Activated CD8-positive, alpha-beta memory T cell treated with anti-CD3 and anti-CD28 coated beads, Interleukin-2, amount 50 U/mL, for 1 hour (primary cell): Measurements from ENCODE around the gene BMP8B.
"Not testable (repeated sequence)": the region's sequence is repeated elsewhere in the genome, so short reads cannot be mapped to it uniquely, and the experiment has no call there.

Source experiments
- DNase-seq: peaks from one replicate; pipeline ENCODE4 v3.0.0-alpha.2; 2020; ENCODE audit errors: extremely low read depth

BMP8B gene, protein sequence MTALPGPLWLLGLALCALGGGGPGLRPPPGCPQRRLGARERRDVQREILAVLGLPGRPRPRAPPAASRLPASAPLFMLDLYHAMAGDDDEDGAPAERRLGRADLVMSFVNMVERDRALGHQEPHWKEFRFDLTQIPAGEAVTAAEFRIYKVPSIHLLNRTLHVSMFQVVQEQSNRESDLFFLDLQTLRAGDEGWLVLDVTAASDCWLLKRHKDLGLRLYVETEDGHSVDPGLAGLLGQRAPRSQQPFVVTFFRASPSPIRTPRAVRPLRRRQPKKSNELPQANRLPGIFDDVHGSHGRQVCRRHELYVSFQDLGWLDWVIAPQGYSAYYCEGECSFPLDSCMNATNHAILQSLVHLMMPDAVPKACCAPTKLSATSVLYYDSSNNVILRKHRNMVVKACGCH

DNA sequence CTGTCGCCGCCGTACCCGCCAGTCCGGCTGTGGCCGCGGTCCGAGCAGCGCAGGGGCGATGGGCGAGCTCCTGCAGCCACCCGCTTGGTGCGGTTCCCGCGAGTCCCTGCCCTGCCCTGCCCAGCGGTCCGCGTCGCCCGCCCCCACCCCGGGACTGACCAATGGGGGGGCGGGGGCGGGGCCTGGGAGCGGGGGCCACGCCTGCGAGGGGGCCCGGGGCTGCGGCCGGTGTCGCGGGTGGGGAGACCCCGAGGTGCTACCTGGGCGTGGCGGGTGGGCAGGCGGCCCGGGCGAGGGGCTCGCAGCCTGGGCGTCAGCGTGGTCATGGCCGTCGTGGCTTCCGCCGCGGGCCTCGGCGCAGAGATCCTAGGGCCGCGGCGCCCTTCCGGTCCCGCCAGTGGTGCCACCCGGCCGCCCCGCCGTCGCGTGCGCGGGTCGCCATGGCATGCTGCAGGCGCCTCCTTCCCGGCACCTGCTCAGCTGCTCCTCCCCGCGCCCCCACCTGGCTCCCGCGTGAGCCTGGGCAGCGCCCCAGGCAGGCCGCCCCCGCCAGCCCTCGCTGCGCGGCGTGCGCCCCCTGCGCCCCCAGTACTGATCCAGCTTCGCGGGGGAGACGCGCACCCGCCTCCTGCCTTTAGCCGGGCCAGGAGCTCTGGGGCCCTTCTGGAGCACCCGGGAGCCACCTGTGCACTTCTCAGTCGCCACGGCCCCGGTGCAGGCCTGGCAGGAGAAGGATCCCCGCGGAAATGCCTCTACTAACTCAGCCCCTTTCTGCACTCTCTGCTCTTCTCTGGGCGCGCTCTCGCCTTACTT, at the start of gene BMP8B:
TSS of gene BMP8B (minus strand) at position 108 of the 813 bp plus-strand sequence. CDS start 380 bp downstream, outside the sequence.
- no peak for DNase-seq

DNA sequence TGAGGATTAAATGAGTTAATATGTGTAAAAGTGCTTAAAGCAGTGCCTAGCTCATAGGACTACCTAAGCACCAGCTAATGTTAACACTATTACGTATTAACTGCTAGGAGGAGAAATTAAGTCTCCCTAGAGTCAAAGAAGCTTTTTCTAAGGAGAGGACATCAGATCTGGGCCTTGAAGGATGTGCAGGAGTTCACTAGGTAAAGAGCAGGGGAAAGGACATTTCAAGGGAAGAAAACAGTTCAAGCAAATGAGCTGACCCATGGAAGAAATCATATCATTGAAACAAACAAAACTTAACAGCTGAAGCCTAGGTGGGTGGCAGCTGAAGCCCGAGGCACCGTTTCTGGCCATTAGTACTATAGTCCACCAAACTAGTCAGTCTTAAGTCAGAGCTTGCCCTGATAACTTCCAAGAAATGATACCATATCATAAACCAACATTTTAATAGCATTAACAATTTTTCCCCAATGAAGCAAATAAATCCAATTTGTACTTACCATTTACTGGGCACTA, 48.0 kb upstream of the BMP8B start:
- DNase-seq = no peak

DNA sequence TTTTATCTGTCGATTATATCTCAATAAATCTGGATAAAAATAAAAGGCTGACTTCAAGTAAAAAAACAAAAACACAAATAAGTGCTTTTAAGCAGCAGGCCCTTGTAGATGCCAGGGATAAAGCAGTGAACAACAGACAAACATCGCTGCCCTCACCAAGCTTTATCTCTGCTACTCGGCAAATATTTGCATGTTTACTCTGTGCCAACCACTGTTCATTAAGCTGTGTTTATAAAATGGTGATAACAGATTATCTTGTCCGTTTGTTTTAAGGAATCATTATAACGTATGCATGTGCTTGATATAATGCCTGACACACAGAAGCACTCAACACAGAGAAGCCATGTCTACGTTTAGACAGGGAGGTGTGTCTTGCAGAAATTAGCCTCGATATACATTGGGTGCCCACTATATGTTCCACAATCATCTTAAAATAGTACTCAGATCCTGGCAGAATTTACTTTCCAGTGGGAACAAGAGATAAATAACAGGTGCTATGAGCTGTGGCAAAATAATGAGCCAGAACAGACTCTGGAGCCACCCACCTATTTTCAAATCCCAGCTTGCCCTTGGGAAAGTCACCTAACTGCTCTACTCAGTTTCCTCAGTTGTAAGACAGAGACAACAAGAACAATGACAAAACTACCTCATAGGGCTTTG, 47.4 kb upstream of the BMP8B start:
- DNase-seq = no peak

DNA sequence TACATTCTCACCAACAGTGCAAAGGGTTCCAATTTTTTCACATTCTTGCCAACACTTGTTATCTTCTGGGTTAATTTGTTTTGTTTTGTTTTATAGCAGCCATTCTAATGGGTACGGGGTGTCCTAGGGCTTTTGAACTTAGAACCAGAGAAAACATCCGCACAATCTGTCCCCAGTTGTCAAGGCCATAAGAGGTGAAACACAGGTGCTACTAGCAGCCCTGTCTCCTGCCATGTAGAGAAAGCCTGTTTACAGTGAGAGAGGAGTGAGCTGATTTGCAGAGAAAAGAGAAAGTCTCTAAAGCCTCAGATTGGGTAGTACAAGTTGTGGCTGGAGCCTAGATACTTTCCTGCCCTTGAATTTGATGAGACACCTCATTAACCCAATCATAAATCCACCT, 46.4 kb upstream of the BMP8B start:
- DNase-seq = no peak

DNA sequence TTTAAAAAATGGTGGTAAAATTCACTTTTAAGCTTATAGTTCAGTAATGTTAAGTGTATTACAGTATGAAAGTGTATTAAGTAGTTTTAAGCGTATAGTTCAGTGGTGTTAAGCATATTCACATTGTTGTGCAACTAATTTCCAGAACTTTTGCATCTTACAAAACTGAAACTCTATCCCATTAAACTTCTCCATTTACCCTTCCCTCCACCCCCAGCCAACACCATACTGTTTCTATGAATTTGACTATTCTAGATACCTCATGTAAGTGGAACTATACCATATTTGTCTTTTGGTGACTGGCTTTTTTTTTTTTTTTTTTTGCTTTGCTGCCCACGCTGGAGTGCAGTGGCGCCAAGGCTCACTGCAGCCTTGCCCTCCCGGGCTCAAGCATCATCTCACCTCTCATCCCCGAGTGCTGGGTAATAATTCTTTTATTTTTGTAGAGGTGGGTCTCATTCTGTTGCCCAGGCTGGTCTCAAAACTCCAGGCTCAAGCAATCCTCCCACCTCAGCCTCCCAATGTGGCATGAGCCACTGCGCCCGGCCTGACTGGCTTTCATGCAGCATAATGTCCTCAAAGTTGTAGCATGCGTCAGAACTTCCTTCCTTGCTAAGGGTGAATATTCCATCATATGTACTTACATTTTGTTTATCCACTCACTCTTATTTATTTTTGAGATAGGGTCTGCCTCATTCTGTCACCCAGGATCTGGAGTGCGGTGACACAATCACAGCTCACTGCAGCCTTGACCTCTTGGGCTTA, 45.1 kb upstream of the BMP8B start:
- no peak for DNase-seq

DNA sequence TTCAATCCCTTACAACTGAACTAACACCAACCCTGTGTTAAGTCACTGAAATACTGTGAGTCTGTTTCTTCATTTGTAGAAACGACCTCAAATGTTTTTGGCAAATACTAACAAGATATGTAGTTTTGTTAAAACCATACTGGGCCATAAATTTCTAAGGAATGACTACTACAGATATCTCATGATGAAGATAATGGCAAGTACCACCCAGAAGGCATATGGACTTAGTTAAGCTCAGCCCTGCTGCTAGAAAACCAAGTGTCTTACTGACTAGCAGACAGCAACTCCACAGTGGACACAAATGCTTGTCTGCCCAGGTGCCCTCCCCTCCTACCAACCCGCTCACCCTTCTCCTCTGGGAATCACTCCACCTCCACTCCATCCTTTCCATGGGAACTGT, 44.5 kb upstream of the BMP8B start:
- no peak for DNase-seq

DNA sequence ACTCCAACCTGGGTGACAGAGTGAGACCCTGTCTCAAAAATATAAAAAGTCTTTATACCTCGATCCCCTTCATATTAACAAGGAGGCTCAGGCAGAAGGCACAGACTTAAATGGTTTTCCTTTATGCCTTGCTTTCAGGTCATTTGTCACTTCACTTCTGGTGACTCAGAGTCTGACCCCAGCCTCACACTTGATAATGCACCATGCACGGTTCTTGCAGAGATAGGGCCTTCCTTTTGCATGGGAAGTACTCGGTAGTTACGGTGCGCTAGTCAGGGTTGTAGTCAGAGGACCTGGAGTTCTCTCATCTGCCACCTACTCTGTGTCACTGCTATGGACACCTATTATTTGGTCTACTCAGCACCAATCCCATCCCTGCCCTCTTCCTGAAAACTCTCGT, 43.6 kb upstream of the BMP8B start:
- DNase-seq = no peak

DNA sequence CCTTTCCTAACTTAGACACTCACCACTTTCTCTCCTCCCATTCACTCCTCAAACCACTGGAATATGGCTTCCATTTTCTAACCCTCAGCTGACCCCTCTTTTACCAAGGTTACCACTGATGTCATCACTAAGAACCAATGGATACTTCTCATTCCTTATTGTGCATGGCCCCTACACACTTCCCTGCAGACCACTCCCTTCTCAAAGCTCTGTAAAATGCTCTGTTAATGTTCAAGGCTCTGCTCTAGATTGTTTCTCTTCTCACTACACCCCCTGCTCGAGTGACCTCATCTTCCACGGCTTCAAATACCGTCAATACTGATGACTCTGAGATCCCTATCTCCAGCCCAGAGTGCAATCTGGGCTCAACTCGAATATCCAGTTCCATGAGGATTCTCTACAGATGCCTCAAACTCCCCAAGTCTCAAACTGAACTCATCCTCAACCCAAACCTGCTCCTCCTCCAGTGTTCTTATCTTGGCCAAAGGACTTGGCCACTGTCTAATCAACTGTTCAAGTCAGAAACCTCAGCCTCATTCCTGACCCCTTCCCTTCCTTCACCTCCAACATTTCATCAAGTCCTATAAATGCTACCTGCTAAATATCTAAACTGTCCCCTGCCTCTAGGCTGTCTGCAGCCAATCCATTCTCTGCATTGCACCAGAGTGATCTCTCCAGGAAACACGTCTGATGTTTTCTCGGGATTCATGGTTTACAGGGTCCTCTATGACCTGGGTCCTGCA, 41.3 kb upstream of the BMP8B start:
- DNase-seq = no peak

DNA sequence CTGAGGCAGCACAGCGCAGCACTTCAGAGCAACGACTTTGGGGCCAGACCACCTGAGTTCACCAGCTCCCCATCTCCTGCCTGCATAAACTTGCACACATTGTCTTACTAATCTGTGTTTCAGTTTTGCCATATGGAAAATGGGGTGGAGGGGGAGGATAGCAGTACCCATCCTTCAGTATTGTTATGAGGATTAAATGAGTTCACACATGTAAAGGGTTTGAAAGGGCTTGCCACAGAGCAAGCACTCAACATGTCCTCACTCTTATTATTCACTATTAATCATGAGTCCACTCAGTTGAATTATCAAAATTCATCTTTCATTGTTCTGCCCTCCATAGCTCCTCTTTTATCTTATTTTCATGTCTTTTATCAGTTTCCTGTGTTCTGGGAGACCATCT, 40.1 kb upstream of the BMP8B start:
- DNase-seq = no peak

DNA sequence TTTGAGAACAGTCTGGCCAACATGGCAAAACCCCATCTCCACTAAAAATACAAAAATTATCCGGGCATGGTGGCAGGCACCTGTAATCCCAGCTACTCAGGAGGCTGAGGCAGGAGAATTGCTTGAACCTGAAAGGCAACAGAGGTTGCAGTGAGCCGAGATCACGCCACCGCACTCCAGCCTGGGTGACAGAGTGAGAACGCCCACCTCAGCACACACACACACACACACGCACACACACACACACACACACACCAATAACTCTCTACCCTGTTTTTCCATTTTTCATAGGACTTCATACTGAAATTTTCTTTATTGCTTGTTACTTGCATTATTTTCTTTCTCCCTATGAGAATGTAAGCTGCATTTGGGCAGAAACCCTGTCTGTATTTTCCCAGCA, 39.6 kb upstream of the BMP8B start:
- DNase-seq = not testable (repeated sequence)

DNA sequence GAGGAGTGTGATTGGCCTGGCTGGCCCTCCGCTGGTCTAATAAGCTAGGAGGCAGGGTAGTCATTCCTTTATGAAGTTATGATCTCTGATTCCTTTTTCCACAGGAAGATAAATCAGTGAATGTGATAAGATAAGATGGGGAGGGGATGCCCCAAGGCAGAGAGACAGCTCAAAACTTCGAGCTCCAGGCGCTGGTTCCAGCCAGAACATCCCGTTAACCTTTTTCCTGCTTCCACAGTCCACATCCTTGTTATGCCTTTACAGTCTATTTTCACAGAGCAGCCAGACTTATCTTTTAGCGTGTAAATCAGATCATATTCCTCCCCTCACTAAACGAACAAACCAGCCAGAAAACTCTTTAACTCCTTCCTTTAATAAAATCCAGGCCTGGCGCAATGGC, 38.5 kb upstream of the BMP8B start:
- DNase-seq = no peak

DNA sequence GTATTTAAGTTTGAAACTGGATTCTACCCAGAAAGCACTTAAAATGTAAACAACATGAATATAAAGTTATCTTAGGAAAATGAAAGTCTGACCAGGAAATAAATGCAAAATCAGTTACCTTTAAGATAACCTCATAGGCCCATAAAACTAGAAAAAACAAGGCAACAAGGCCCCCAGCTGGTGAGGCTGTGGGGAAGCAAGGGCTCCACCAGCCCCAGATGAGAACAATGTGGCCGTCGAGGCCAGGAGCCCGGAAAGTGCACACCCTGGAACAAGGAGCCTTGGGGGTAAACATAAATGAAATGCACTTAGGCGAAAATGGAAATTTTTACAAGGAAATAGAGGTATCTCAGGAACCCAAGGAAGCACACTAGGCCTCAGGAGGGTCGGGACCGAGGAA, 37.9 kb upstream of the BMP8B start:
- no peak for DNase-seq

DNA sequence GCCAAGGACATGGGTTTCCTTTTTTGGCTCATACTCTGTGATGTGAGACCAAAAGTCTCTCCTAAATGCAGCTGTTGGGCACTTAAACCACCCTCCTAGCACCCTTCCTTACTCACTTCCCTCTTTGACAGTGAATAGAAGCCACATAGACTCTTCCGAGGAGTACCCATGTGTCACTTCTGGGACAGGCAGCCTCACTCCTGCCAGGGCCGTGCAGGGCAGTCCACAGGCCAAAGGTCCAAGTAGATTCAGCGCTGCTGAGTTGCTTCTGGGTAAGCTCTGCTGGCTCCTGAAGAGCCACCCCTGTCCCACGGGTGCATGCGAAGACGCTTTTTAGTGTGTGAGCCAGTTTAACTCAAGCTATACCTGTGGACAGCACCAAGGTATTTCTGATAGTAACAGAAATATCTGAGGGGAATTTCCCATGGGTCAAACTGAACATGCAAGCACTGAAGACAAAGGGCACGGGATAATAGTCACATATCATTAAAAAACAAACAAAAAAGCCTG, 36.8 kb upstream of the BMP8B start:
- no peak for DNase-seq

DNA sequence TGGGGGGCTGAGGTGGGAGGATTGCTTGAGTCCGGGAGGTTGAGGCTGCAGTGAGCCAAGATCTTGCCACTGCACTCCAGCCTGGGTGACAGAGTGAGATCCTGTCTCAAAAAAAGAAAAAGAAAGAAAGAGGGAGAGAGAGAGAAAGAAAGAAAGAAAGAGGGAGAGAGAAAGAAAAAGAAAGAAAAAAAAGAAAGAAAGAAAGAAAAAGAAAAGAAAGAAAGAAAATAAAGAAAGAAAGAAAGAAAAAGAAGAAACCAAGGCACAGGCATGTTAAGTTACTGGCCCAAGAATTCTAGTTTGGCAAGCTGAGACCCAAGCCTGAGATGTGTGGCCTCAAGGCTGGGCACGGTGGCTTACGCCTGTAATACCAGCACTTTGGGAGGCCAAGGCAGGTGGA, 34.8 kb upstream of the BMP8B start:
- not testable (repeated sequence) for DNase-seq

DNA sequence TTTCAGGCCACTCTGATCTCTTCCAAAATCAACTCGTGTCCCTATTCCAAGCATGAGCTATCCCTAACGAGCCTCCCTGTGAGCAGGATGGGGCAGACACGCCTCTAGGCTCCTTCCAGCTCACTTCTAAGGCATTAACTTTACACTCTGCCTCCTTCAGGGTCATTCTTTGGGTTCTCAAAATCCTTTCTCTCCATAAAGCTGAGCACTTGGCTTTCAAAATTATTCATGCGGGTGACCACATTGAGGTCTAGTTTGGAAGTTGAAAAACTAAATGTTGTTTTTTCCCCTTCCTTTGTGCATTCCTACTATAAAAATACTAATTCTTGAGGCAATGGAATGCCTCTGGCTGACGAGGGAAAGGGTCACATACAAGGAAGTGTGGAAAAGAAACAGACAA, 33.5 kb upstream of the BMP8B start:
- DNase-seq = no peak

DNA sequence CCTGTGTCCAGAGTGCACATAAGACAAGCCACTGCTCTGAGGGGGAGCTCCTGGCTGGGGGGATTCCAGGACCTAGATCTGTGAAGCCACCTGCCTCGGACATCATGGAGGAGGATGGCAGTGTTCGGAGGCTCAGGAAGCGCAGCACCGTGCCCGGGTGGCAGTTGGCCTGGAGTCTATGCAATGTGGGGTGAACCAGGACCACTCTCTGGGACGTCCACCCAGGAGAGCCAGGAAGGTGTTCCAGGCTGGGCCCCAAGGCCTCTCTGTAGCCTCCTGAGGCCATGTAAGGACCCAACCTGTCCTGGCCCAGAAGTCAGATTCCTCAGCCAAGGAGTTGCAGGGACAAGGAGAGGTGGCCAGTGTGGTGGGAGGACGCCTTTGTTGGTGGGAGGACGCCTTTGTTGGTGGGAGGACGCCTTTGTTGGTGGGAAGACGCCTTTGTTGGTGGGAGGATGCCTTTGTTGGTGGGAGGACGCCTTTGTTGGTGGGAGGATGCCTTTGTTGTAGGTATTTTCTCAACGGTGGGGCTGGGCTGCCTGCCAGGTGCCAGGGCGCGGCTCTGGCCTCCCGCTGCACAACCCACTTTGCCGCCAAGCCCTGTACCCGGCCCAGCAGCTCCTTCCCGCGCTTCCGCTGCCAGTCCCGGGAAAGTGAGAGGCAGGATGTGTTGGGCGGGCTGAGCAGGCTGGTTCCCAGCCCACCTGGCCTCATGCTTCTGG, 30.6 kb upstream of the BMP8B start:
- no peak for DNase-seq

DNA sequence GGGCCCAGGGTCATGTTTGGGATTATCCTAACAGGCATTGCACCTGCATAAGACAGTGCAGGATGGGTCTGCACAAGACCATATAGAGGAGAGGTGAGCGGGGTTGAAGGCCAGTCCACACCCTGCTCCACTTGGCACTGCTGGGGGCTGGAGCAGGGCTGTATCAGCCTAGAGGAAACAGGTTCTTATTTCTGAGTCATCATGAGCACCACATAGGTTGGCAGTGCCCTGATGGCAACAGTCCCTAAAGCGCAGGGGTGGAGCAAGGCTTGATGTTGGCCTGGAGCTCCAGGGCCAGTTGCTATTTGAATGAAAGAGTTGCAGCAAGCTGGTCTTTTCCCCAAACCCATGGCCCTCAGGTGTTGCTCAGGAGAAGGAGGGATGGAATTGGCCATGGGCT, 29.8 kb upstream of the BMP8B start:
- no peak for DNase-seq

DNA sequence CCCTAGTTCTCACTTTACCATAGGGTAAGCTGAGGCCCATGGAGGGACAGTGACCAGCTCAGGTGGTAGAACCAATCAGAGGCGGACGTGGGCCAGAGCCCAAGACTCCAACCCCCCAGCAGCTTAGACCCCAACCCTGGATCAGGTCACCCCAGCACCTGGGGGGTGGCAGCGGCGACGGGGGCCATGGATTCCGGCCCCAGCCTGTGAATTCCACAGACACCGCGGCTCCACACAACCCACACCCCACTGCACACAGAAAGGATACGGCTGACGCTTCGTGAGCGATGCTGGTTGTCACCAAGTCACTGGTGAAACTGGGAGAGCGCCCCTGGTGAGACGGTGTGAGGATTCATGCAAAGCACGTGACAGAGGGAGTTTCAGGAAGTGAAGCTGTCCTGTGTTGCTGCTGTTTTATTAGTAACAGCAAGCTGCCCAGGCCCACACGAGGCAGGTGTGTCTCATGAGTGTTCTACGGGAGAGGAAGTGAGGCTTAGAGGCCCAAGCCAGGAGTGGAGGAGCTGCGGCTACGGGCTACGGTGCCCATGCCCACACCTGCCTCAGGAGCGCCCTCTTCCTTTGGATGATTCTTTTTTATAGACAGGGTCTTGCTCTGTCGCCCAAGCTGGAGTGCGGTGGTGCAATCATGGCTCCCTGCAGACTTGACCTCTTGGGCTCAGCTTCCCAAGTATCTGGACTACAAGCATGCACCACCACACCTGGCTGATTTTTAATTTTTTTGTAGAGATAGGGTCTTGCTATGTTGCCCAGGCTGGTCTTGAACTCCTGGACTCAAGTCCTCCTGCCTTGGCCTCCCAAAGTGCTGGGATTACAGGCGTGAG, 28.6 kb upstream of the BMP8B start:
- peak; percentile 28 for DNase-seq
